Osteoblast (primary cell): ENCODE measurements around the gene HCCS. TPM values are rescaled to one million over a fixed set of nuclear protein-coding genes. Genes with fewer than 3 reads are reported as not detected.

Experiments
- DNase-seq: peaks from one replicate; pipeline ENCODE4 v3.0.0; 2011; ENCODE audit warnings: low spot score, mixed read lengths; ENCODE audit not compliant: insufficient read length; ENCODE audit errors: missing footprints
- H2AFZ ChIP-seq: 2 replicates; pipeline ENCODE4 v1.6.0; 2011; ENCODE audit warnings: mild to moderate bottlenecking, low read length
- H3K27ac ChIP-seq: 2 replicates; pipeline ENCODE4 v1.5.1; 2011; ENCODE audit warnings: mild to moderate bottlenecking, low read depth, low read length, moderate library complexity
- H3K27me3 ChIP-seq: 2 replicates; pipeline ENCODE4 v1.6.0; 2012; ENCODE audit warnings: mild to moderate bottlenecking, control low read depth, inconsistent platforms, low read length, moderate library complexity; ENCODE audit not compliant: insufficient read depth
- H3K36me3 ChIP-seq: 2 replicates; pipeline ENCODE4 v1.5.1; 2011; ENCODE audit warnings: mild to moderate bottlenecking, low read length, control low read depth, moderate library complexity; ENCODE audit not compliant: insufficient read depth
- H3K4me1 ChIP-seq: 2 replicates; pipeline ENCODE4 v1.5.1; 2011; ENCODE audit warnings: mild to moderate bottlenecking, low read length, control low read depth, moderate library complexity; ENCODE audit not compliant: insufficient read depth
- H3K4me2 ChIP-seq: 2 replicates; pipeline ENCODE4 v1.6.0; 2011; ENCODE audit warnings: mild to moderate bottlenecking, low read length; ENCODE audit not compliant: insufficient read depth
- H3K4me3 ChIP-seq: fragments of 200-600 bp; sonication (generic); 3 replicates; pipeline ENCODE4 v1.5.1; 2012; ENCODE audit warnings: mild to moderate bottlenecking, low read length, inconsistent platforms; ENCODE audit not compliant: insufficient read depth
- H3K79me2 ChIP-seq: 2 replicates; pipeline ENCODE4 v1.6.0; 2012; ENCODE audit warnings: mild to moderate bottlenecking, low read length, control low read depth, inconsistent platforms; ENCODE audit not compliant: insufficient read depth
- H3K9me3 ChIP-seq: 2 replicates; pipeline ENCODE4 v1.5.1; 2011; ENCODE audit warnings: low read depth, low read length, control low read depth
- H4K20me1 ChIP-seq: 2 replicates; pipeline ENCODE4 v1.6.0; 2012; ENCODE audit warnings: mild to moderate bottlenecking, low read length, control low read depth; ENCODE audit not compliant: insufficient read depth
- CTCF ChIP-seq: IDR thresholded peaks from 2 replicates; pipeline ENCODE4 v1.5.1; 2011; ENCODE audit warnings: mild to moderate bottlenecking, low read depth, low read length, moderate library complexity; ENCODE audit errors: extremely low read depth
- total RNA-seq: library from RNA; depleted of rRNA; stranded (reverse); fragments of >200 nt; gene quantifications from 2 replicates; pipeline ENCODE4 v1.2.3, GENCODE V29; 2012

The HCCS gene
- total RNA-seq, 1 donor: 17.7 TPM

DNA sequence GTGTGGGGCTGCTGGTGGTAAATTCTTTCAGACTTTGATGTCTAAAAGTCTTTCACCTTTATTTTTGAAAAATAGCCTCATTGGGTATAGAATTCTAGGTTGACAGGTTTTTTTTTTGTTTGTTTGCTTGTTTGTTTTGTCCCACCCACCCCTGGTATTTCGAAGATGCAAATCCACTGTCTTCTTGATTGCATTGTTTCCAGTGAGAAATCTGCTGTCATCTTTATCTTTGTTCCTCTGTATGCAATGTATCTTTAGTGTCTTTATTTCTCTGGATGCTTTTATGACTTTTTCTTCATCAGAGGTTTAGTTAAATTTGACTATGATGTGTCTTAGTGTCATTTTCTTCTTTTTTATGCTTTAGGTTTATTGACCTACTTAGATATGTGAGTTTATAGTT is 21.3 kb upstream of the HCCS start:
- no peaks in the 10 kb centered on the region for H3K27me3 ChIP-seq
- H3K27ac ChIP-seq: no peak overlapping the region
- H3K4me1 ChIP-seq: no peaks in the 10 kb centered on the region
- no peak overlapping the region for H3K4me2 ChIP-seq
- no peaks in the 10 kb centered on the region for H3K79me2 ChIP-seq
- H2AFZ ChIP-seq: no peak overlapping the region
- H3K4me3 ChIP-seq: no peak overlapping the region
- H4K20me1 ChIP-seq: no peaks in the 10 kb centered on the region
- DNase-seq: no peak
- no peak for TF ChIP-seq CTCF
- no peaks in the 10 kb centered on the region for H3K36me3 ChIP-seq
- no peaks in the 10 kb centered on the region for H3K9me3 ChIP-seq

GRCh38 chrX:11097933-11098332 is 13.2 kb upstream of the HCCS start:
- H3K36me3 ChIP-seq: no peaks in the 10 kb centered on the region
- no peak for TF ChIP-seq CTCF
- DNase-seq: no peak
- no peak overlapping the region for H3K4me2 ChIP-seq
- H3K9me3 ChIP-seq: no peaks in the 10 kb centered on the region
- no peaks in the 10 kb centered on the region for H4K20me1 ChIP-seq
- H3K4me3 ChIP-seq: no peak overlapping the region
- no peaks in the 10 kb centered on the region for H3K27me3 ChIP-seq
- peaks cover 10% of the 10 kb centered on the region for H3K4me1 ChIP-seq
- no peak overlapping the region for H3K27ac ChIP-seq
- H3K79me2 ChIP-seq: no peaks in the 10 kb centered on the region
- no peak overlapping the region for H2AFZ ChIP-seq

- no peak overlapping the region for H3K4me3 ChIP-seq
- no peak for TF ChIP-seq CTCF
- no peaks in the 10 kb centered on the region for H3K9me3 ChIP-seq
- no peaks in the 10 kb centered on the region for H3K79me2 ChIP-seq
- no peak for DNase-seq
- H2AFZ ChIP-seq: no peak overlapping the region
- H3K4me2 ChIP-seq: no peak overlapping the region
- H3K27me3 ChIP-seq: no peaks in the 10 kb centered on the region
- no peak overlapping the region for H3K27ac ChIP-seq
- no peaks in the 10 kb centered on the region for H4K20me1 ChIP-seq
- H3K36me3 ChIP-seq: no peaks in the 10 kb centered on the region
- peaks cover 10% of the 10 kb centered on the region for H3K4me1 ChIP-seq
These were observed 11.7 kb upstream of the HCCS start for GRCh38 chrX:11099465-11099864.

DNA sequence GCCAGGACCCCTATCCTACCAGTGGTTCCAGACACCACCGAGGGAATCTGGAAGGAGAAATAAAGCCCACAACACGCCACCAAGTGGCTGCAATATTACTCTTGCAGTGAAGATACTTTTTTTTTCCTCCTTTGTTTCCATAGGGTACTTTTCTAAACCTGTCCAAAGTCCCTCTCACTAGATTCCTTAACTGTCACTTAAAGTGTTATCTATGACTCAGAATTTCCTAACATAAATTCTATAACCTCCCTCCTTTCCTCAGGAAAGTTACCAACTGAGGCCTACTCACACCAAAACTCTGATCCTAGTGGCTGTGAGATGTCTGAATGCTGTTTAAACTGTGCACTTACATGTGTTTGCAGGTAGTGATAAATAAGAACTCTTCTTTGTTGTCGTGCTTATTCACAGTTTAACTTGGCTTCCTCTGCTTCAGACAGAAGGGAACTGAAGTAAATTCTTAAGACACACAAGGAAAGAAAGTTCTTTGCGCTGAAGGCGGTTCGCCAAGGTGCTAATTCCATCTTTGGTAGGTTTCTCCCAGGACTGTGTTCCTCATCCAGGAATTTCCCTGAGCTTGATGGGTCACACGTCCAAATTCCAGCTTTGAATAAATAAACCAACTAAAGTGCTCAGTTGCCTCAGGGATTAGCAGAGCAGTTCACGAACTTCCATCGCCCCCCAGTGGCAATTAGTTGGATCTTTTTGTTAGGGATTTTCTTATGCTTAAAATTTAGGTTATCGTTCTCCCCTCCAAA is 10.7 kb upstream of the HCCS start:
- no peaks in the 10 kb centered on the region for H3K27me3 ChIP-seq
- H3K36me3 ChIP-seq: no peaks in the 10 kb centered on the region
- DNase-seq: no peak
- peak overlapping the region; percentile 80 for H3K27ac ChIP-seq
- H3K4me3 ChIP-seq: peak overlapping the region; percentile 1
- H3K79me2 ChIP-seq: no peaks in the 10 kb centered on the region
- H4K20me1 ChIP-seq: no peaks in the 10 kb centered on the region
- peak; percentile 56 for TF ChIP-seq CTCF
- peak overlapping the region; percentile 46 for H3K4me2 ChIP-seq
- peaks cover 10% of the 10 kb centered on the region for H3K4me1 ChIP-seq
- H2AFZ ChIP-seq: no peak overlapping the region
- H3K9me3 ChIP-seq: no peaks in the 10 kb centered on the region
